Liver (tissue), 9 donors: ENCODE results near the gene NRG3. TPM values are rescaled to one million over a fixed set of nuclear protein-coding genes. Genes with fewer than 3 reads are reported as not detected.

Source experiments
- DNase-seq: peaks from one replicate; pipeline ENCODE4 v3.0.0-alpha.2; 2017; ENCODE audit warnings: low spot score
- H3K27ac ChIP-seq, 2 donors: one replicate each; pipeline ENCODE4 v1.7.0; 2013; ENCODE audit warnings: inconsistent platforms in 2 of 2, low read length in 2 of 2, control low read depth in 1 of 2, low read depth in 1 of 2, mild to moderate bottlenecking in 1 of 2
- H3K27me3 ChIP-seq, 4 donors: one replicate each; pipeline versions ENCODE4 v1.6.1 to v1.7.0; 2013; ENCODE audit warnings: low read length in 3 of 4, inconsistent platforms in 1 of 4, mild to moderate bottlenecking in 1 of 4, moderate library complexity in 1 of 4; ENCODE audit not compliant: control insufficient read depth in 4 of 4, insufficient read depth in 4 of 4
- H3K36me3 ChIP-seq, 4 donors: one replicate each; pipeline versions ENCODE4 v1.6.1 to v1.7.0; 2013; ENCODE audit warnings: low read length in 3 of 4, mild to moderate bottlenecking in 3 of 4, low read depth in 1 of 4, moderate library complexity in 1 of 4; ENCODE audit not compliant: control insufficient read depth in 4 of 4, insufficient read depth in 3 of 4
- H3K4me1 ChIP-seq, 4 donors: one replicate each; pipeline versions ENCODE4 v1.6.1 to v1.7.0; 2013; ENCODE audit warnings: low read length in 3 of 4, mild to moderate bottlenecking in 3 of 4, moderate library complexity in 1 of 4; ENCODE audit not compliant: control insufficient read depth in 4 of 4, insufficient read depth in 4 of 4
- H3K4me3 ChIP-seq, 3 donors: one replicate each; pipeline versions ENCODE4 v1.6.1 to v1.7.0; 2013; ENCODE audit warnings: low read length in 3 of 3, control low read depth in 1 of 3, low read depth in 1 of 3, mild to moderate bottlenecking in 1 of 3
- H3K9ac ChIP-seq, 2 donors: one replicate each; pipeline ENCODE4 v1.7.0; 2013; ENCODE audit warnings: low read length in 2 of 2, mild to moderate bottlenecking in 2 of 2, moderate library complexity in 2 of 2, control low read depth in 1 of 2, low read depth in 1 of 2
- H3K9me3 ChIP-seq, 4 donors: one replicate each; pipeline versions ENCODE4 v1.6.1 to v1.7.0; 2013; ENCODE audit warnings: low read length in 3 of 4; ENCODE audit not compliant: control insufficient read depth in 4 of 4
- EGR1 ChIP-seq, 2 donors: IDR thresholded peaks; 2 replicates each; pipeline ENCODE4 v1.6.1; 2016 to 2018; ENCODE audit warnings: antibody characterized with exemption in 2 of 2, low read depth in 2 of 2
- FOXA1 ChIP-seq: IDR thresholded peaks from 2 replicates; pipeline ENCODE4 v1.6.1; 2016; ENCODE audit warnings: antibody characterized with exemption
- FOXA2 ChIP-seq: IDR thresholded peaks from 2 replicates; pipeline ENCODE4 v1.6.1; 2016; ENCODE audit warnings: antibody characterized with exemption
- GABPA ChIP-seq, 2 donors: IDR thresholded peaks in 1 of 2; conservative IDR thresholded peaks in 1 of 2; 2 replicates each; pipeline ENCODE4 v1.6.1; 2016; ENCODE audit warnings: antibody characterized with exemption in 2 of 2, mild to moderate bottlenecking in 1 of 2, moderate library complexity in 1 of 2
- HNF4A ChIP-seq, 2 donors: conservative IDR thresholded peaks; 2 replicates each; pipeline ENCODE4 v1.6.1; 2016; ENCODE audit warnings: antibody characterized with exemption in 2 of 2, mild to moderate bottlenecking in 2 of 2
- HNF4G ChIP-seq: IDR thresholded peaks from 2 replicates; pipeline ENCODE4 v1.6.1; 2016; ENCODE audit warnings: antibody characterized with exemption
- JUND ChIP-seq, 2 donors: IDR thresholded peaks; 2 replicates each; pipeline ENCODE4 v1.6.1; 2016; ENCODE audit warnings: antibody characterized with exemption in 2 of 2
- NR2F2 ChIP-seq: IDR thresholded peaks from 2 replicates; pipeline ENCODE4 v1.6.1; 2016; ENCODE audit warnings: antibody characterized with exemption
- RAD21 ChIP-seq, 2 donors: IDR thresholded peaks; 2 replicates each; pipeline ENCODE4 v1.6.1; 2016; ENCODE audit warnings: antibody characterized with exemption in 2 of 2, mild to moderate bottlenecking in 2 of 2
- RXRA ChIP-seq, 2 donors: IDR thresholded peaks; 2 replicates each; pipeline ENCODE4 v1.6.1; 2017 to 2018; ENCODE audit warnings: antibody characterized with exemption in 2 of 2, mild to moderate bottlenecking in 1 of 2
- SP1 ChIP-seq: IDR thresholded peaks from 2 replicates; pipeline ENCODE4 v1.6.1; 2018; ENCODE audit warnings: antibody characterized with exemption, mild to moderate bottlenecking
- TAF1 ChIP-seq: conservative IDR thresholded peaks from 2 replicates; pipeline ENCODE4 v1.6.1; 2016; ENCODE audit warnings: antibody characterized with exemption, mild to moderate bottlenecking
- WGBS: extraction: QIAGEN DNeasy Blood & Tissue Kit; methylation state at CpG from one replicate; pipeline ENCODE4 v1.1.7; 2013; 5-methylcytosine and 5-hydroxymethylcytosine counted together
- polyA plus RNA-seq, 2 donors: library from polyadenylated mRNA; stranded (reverse) in 1 of 2; unstranded in 1 of 2; fragments of 200-250 nt in 1 of 2; fragments of >200 nt in 1 of 2; fragmentation: Nextera tagmentation in 1 of 2; extraction: Ambion mirVana in 1 of 2; gene quantifications; one replicate each; pipeline versions ENCODE4 v1.2.1 to v1.2.3, GENCODE V29; 2013 to 2015
- total RNA-seq, 2 donors: library from RNA; depleted of rRNA; stranded (reverse); fragments of >200 nt; gene quantifications; one replicate each; pipeline ENCODE4 v1.2.3, GENCODE V29; 2014
- TF ChIP-seq, protein P1 (sequence below): IDR thresholded peaks from 2 replicates; pipeline ENCODE4 v1.6.1; 2016; ENCODE audit warnings: antibody characterized with exemption
- TF ChIP-seq, protein P2 (sequence below): IDR thresholded peaks from 2 replicates; pipeline ENCODE4 v1.6.1; 2016; ENCODE audit warnings: antibody characterized with exemption
- TF ChIP-seq, protein P3 (sequence below): IDR thresholded peaks from 2 replicates; pipeline ENCODE4 v1.6.1; 2016; ENCODE audit warnings: antibody characterized with exemption, mild to moderate bottlenecking
- TF ChIP-seq, protein P4 (sequence below): IDR thresholded peaks from 2 replicates; pipeline ENCODE4 v1.6.1; 2016; ENCODE audit warnings: antibody characterized with exemption
- TF ChIP-seq, protein P5 (sequence below): fragments of 150-350 bp; IDR thresholded peaks from 2 replicates; pipeline ENCODE4 v1.5.1; 2017; ENCODE audit warnings: improper control_type of control experiment, low read depth, low read length; ENCODE audit not compliant: missing input control
- donor health status: healthy.
- donor health status: healthy.
- donor health status: healthy.
- donor health status: healthy.
- donor health status: healthy.

Gene NRG3
- total and polyA plus RNA-seq, 4 donors: 0.24 to 3.7 (median 0.38) TPM

DNA sequence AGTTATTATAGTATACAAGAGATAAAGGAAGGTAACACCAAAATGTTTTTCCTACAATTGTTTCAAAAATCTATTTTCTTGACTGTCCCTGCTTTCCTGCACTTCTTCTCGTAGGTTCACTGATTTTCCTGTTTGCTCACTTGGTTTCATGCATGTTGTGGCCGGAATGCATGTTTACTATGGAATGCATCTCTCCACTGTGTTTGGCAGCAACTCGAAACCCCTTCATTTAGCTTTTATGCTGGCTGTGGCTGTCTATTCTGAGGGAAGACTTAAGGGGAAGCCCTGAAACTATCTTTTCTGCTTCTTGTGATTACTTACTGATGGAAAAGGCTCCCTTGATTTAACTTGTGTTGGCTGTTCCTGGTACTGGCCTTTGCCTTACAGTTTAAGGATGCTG, 120.3 kb downstream of the NRG3 start:
- DNase-seq: no peak
- Histone ChIP-seq H3K36me3 (no peaks in the 10 kb centered on the region), H3K4me3 (no peak overlapping the region), H3K27ac (no peak overlapping the region), H3K27me3 (no peaks in the 10 kb centered on the region), H3K9ac (no peak overlapping the region), H3K9me3 (no peaks in the 10 kb centered on the region), H3K4me1 (no peaks in the 10 kb centered on the region)
- TF ChIP-seq FOXA1 (no peak), NR2F2 (no peak), RAD21 (IDR thresholded peaks at IDR 0.05) (no peak), GABPA (IDR thresholded peaks at IDR 0.05 in 1 of 2, conservative IDR thresholded peaks at IDR 0.05 in 1 of 2) (no peak), FOXA2 (no peak), HNF4A (conservative IDR thresholded peaks at IDR 0.05) (no peak), JUND (IDR thresholded peaks at IDR 0.05) (no peak), EGR1 (IDR thresholded peaks at IDR 0.05; ENCODE audit: low read depth in 2 of 2) (no peak), RXRA (IDR thresholded peaks at IDR 0.05) (no peak), HNF4G (no peak), TAF1 (no peak), SP1 (no peak)
- TF ChIP-seq, protein P1, sequence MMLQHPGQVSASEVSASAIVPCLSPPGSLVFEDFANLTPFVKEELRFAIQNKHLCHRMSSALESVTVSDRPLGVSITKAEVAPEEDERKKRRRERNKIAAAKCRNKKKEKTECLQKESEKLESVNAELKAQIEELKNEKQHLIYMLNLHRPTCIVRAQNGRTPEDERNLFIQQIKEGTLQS: no peak
- TF ChIP-seq, protein P2, sequence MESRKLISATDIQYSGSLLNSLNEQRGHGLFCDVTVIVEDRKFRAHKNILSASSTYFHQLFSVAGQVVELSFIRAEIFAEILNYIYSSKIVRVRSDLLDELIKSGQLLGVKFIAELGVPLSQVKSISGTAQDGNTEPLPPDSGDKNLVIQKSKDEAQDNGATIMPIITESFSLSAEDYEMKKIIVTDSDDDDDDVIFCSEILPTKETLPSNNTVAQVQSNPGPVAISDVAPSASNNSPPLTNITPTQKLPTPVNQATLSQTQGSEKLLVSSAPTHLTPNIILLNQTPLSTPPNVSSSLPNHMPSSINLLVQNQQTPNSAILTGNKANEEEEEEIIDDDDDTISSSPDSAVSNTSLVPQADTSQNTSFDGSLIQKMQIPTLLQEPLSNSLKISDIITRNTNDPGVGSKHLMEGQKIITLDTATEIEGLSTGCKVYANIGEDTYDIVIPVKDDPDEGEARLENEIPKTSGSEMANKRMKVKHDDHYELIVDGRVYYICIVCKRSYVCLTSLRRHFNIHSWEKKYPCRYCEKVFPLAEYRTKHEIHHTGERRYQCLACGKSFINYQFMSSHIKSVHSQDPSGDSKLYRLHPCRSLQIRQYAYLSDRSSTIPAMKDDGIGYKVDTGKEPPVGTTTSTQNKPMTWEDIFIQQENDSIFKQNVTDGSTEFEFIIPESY: no peak
- TF ChIP-seq, protein P3, sequence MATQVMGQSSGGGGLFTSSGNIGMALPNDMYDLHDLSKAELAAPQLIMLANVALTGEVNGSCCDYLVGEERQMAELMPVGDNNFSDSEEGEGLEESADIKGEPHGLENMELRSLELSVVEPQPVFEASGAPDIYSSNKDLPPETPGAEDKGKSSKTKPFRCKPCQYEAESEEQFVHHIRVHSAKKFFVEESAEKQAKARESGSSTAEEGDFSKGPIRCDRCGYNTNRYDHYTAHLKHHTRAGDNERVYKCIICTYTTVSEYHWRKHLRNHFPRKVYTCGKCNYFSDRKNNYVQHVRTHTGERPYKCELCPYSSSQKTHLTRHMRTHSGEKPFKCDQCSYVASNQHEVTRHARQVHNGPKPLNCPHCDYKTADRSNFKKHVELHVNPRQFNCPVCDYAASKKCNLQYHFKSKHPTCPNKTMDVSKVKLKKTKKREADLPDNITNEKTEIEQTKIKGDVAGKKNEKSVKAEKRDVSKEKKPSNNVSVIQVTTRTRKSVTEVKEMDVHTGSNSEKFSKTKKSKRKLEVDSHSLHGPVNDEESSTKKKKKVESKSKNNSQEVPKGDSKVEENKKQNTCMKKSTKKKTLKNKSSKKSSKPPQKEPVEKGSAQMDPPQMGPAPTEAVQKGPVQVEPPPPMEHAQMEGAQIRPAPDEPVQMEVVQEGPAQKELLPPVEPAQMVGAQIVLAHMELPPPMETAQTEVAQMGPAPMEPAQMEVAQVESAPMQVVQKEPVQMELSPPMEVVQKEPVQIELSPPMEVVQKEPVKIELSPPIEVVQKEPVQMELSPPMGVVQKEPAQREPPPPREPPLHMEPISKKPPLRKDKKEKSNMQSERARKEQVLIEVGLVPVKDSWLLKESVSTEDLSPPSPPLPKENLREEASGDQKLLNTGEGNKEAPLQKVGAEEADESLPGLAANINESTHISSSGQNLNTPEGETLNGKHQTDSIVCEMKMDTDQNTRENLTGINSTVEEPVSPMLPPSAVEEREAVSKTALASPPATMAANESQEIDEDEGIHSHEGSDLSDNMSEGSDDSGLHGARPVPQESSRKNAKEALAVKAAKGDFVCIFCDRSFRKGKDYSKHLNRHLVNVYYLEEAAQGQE: no peak
- TF ChIP-seq, protein P4, sequence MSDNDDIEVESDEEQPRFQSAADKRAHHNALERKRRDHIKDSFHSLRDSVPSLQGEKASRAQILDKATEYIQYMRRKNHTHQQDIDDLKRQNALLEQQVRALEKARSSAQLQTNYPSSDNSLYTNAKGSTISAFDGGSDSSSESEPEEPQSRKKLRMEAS: no peak
- WGBS: 64% methylated on average over 3 of the region's 3 CpGs

DNA sequence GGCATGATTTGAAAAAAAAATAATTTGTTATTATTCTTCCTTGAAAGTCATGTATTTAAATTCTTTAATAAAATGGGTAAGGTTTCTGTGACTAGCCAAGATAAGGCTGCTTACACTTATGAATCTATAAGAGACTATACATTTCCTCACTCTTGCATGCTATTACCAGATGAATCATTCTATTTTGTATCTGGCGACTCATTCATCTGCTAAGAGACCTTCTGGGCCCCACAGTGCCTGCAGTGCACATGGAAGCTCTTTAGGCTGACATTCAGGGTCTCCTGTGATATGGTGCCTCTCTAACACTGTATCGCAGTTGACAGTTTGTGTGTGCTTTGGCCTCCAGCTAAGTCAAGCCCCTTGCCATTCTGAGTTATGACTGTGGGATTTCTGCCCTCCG, 121.9 kb downstream of the NRG3 start:
- no peak for DNase-seq
- no peak overlapping the region for H3K4me3 ChIP-seq
- H3K9ac ChIP-seq: no peak overlapping the region
- no peak overlapping the region for H3K27ac ChIP-seq
- no peaks in the 10 kb centered on the region for H3K27me3 ChIP-seq
- H3K9me3 ChIP-seq: no peaks in the 10 kb centered on the region
- 91% methylated on average over 3 of the region's 3 CpGs for WGBS
- H3K36me3 ChIP-seq: no peaks in the 10 kb centered on the region
- no peaks in the 10 kb centered on the region for H3K4me1 ChIP-seq
- TF ChIP-seq EGR1 (IDR thresholded peaks at IDR 0.05; ENCODE audit: low read depth in 2 of 2): no peak
- no peak for TF ChIP-seq RAD21 (IDR thresholded peaks at IDR 0.05)
- TF ChIP-seq, protein P5, sequence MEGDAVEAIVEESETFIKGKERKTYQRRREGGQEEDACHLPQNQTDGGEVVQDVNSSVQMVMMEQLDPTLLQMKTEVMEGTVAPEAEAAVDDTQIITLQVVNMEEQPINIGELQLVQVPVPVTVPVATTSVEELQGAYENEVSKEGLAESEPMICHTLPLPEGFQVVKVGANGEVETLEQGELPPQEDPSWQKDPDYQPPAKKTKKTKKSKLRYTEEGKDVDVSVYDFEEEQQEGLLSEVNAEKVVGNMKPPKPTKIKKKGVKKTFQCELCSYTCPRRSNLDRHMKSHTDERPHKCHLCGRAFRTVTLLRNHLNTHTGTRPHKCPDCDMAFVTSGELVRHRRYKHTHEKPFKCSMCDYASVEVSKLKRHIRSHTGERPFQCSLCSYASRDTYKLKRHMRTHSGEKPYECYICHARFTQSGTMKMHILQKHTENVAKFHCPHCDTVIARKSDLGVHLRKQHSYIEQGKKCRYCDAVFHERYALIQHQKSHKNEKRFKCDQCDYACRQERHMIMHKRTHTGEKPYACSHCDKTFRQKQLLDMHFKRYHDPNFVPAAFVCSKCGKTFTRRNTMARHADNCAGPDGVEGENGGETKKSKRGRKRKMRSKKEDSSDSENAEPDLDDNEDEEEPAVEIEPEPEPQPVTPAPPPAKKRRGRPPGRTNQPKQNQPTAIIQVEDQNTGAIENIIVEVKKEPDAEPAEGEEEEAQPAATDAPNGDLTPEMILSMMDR: no peak
- no peak for TF ChIP-seq RXRA (IDR thresholded peaks at IDR 0.05)
- TF ChIP-seq FOXA2: no peak
- no peak for TF ChIP-seq SP1
- TF ChIP-seq HNF4A (conservative IDR thresholded peaks at IDR 0.05): no peak
- TF ChIP-seq, protein P1: no peak
- TF ChIP-seq, protein P2: no peak
- TF ChIP-seq, protein P3: no peak
- TF ChIP-seq TAF1: no peak
- TF ChIP-seq HNF4G: no peak
- no peak for TF ChIP-seq NR2F2
- TF ChIP-seq GABPA (IDR thresholded peaks at IDR 0.05 in 1 of 2, conservative IDR thresholded peaks at IDR 0.05 in 1 of 2): no peak
- no peak for TF ChIP-seq FOXA1
- no peak for TF ChIP-seq JUND (IDR thresholded peaks at IDR 0.05)
